ENCODE measurements around the gene POLR1H.

Gene POLR1H

DNA sequence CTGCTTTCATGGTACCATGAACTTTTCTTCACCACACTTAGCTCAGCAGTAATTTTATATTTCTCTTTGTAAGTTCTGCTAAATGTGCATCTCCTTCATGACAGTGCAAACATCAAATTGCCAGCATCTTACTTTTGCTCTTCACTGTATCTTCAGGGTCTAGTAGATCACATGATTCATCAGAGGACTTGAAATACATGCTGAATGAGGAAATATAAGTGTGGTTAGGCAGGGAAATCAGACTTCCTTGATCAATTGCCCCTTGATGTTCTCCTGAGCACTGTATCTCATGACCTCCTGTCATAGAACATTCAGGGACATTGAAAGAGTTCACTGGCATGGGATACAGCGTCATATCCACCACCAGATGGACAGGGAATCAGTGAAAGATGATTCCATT is 25.3 kb upstream of the POLR1H start:
- Histone ChIP-seq H3K27me3 (ENCODE audit: low read depth, low read length) (no peaks in the 10 kb centered on the region), H3K9ac (ENCODE audit: low read length) (no peak overlapping the region), H4K20me1 (ENCODE audit: insufficient read depth, low read length) (no peaks in the 10 kb centered on the region), H3K79me2 (ENCODE audit: low read length) (no peaks in the 10 kb centered on the region), H3K4me1 (ENCODE audit: low read length) (no peaks in the 10 kb centered on the region), H3K4me3 (ENCODE audit: low read length) (no peak overlapping the region), H2AFZ (ENCODE audit: low read depth, low read length) (no peak overlapping the region), H3K27ac (ENCODE audit: low read length) (no peak overlapping the region), H3K36me3 (replicated peaks; ENCODE audit: low read depth, low read length) (no peaks in the 10 kb centered on the region), H3K9me3 (ENCODE audit: insufficient read depth, low read length) (no peaks in the 10 kb centered on the region), H3K4me2 (ENCODE audit: low read length) (no peak overlapping the region)
- TF ChIP-seq, protein P1, sequence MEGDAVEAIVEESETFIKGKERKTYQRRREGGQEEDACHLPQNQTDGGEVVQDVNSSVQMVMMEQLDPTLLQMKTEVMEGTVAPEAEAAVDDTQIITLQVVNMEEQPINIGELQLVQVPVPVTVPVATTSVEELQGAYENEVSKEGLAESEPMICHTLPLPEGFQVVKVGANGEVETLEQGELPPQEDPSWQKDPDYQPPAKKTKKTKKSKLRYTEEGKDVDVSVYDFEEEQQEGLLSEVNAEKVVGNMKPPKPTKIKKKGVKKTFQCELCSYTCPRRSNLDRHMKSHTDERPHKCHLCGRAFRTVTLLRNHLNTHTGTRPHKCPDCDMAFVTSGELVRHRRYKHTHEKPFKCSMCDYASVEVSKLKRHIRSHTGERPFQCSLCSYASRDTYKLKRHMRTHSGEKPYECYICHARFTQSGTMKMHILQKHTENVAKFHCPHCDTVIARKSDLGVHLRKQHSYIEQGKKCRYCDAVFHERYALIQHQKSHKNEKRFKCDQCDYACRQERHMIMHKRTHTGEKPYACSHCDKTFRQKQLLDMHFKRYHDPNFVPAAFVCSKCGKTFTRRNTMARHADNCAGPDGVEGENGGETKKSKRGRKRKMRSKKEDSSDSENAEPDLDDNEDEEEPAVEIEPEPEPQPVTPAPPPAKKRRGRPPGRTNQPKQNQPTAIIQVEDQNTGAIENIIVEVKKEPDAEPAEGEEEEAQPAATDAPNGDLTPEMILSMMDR (IDR thresholded peaks at IDR 0.05; ENCODE audit: low read depth, low read length): no peak
- no peak for TF ChIP-seq EZH2phosphoT487 (IDR thresholded peaks at IDR 0.05; ENCODE audit: low read depth)

DNA sequence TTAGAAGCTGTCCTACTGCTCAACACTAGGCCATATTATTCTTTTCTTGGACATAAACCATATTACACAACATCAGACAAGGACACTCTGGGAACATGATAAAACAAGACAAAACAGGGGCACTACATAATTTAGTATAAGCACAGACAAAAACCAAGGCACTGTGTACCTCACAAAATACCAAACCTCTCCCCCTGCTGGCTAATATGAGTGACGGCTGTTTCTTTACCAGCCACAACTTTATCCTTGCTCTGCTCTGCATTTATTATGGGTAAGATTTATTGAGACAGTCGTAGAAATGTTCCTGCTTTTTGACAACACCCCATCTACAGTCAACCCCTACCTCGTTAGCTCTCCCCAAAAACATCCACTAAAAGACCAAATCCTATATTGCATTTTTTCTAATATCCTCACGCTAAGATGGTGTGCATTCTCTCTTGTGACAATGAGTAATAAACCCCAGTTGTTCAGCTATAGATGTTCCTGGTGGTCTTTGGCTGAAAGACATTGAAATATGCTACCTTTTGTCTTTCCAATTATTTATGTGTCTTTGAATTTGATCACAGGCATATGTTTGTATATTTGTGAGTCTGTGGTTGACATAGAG is 23.8 kb upstream of the POLR1H start:
- no peaks in the 10 kb centered on the region for H3K36me3 ChIP-seq (replicated peaks; ENCODE audit: low read depth, low read length)
- H3K27ac ChIP-seq (ENCODE audit: low read length): no peak overlapping the region
- no peaks in the 10 kb centered on the region for H3K4me1 ChIP-seq (ENCODE audit: low read length)
- no peaks in the 10 kb centered on the region for H3K9me3 ChIP-seq (ENCODE audit: insufficient read depth, low read length)
- no peaks in the 10 kb centered on the region for H4K20me1 ChIP-seq (ENCODE audit: insufficient read depth, low read length)
- H3K4me2 ChIP-seq (ENCODE audit: low read length): no peak overlapping the region
- H3K27me3 ChIP-seq (ENCODE audit: low read depth, low read length): no peaks in the 10 kb centered on the region
- H3K79me2 ChIP-seq (ENCODE audit: low read length): no peaks in the 10 kb centered on the region
- H2AFZ ChIP-seq (ENCODE audit: low read depth, low read length): no peak overlapping the region
- no peak overlapping the region for H3K9ac ChIP-seq (ENCODE audit: low read length)
- H3K4me3 ChIP-seq (ENCODE audit: low read length): no peak overlapping the region
- no peak for TF ChIP-seq EZH2phosphoT487 (IDR thresholded peaks at IDR 0.05; ENCODE audit: low read depth)
- TF ChIP-seq, protein P1 (IDR thresholded peaks at IDR 0.05; ENCODE audit: low read depth, low read length): peak; percentile 48

DNA sequence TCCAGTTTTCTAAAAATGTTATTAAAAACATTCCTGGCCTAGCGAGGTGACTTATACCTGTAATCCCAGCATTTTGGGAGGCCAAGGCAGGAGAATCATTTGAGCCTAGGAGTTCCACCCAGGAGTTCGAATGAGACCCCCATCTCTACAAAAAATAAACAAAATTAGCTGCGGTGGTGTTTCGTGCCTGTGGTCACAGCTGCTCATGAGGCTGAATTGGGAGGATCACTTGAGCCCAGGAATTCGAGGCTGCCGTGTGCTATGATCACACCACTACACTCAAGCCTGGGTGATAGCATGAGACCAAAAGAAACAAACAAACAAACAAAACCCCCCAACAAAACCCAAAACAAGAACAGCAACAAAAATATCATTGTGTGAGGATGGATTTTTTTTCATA is 19.8 kb upstream of the POLR1H start:
- Histone ChIP-seq H3K9ac (ENCODE audit: low read length) (no peak overlapping the region), H3K4me2 (ENCODE audit: low read length) (no peak overlapping the region), H3K9me3 (ENCODE audit: insufficient read depth, low read length) (no peaks in the 10 kb centered on the region), H3K36me3 (replicated peaks; ENCODE audit: low read depth, low read length) (no peaks in the 10 kb centered on the region), H2AFZ (ENCODE audit: low read depth, low read length) (no peak overlapping the region), H3K4me3 (ENCODE audit: low read length) (no peak overlapping the region), H4K20me1 (ENCODE audit: insufficient read depth, low read length) (no peaks in the 10 kb centered on the region), H3K27ac (ENCODE audit: low read length) (no peak overlapping the region), H3K27me3 (ENCODE audit: low read depth, low read length) (no peaks in the 10 kb centered on the region), H3K79me2 (ENCODE audit: low read length) (no peaks in the 10 kb centered on the region), H3K4me1 (ENCODE audit: low read length) (no peaks in the 10 kb centered on the region)
- TF ChIP-seq EZH2phosphoT487 (IDR thresholded peaks at IDR 0.05; ENCODE audit: low read depth): no peak
- TF ChIP-seq, protein P1 (IDR thresholded peaks at IDR 0.05; ENCODE audit: low read depth, low read length): no peak

DNA sequence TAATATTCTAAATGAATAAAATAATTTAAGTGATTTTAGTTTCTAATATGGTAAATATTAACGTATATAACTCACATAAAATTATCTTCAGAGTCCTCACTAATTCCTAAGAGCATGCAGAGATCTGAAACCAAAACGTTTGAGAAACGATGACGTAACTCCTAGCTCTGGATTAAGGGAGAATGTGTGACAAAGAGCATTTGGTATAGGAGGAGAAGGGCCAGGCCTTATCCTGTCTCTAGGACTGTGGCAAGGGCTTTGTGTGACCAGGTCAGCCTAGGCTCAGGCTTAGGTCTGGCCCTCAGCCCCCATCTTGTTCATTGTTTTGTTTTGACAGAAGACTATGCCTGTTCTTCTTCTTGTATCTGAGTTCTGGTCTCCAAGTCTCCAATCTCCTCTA is 19.2 kb upstream of the POLR1H start:
- Histone ChIP-seq H3K4me3 (ENCODE audit: low read length) (no peak overlapping the region), H3K9ac (ENCODE audit: low read length) (no peak overlapping the region), H4K20me1 (ENCODE audit: insufficient read depth, low read length) (no peaks in the 10 kb centered on the region), H3K4me2 (ENCODE audit: low read length) (no peak overlapping the region), H3K9me3 (ENCODE audit: insufficient read depth, low read length) (no peaks in the 10 kb centered on the region), H3K4me1 (ENCODE audit: low read length) (no peaks in the 10 kb centered on the region), H3K36me3 (replicated peaks; ENCODE audit: low read depth, low read length) (no peaks in the 10 kb centered on the region), H3K27me3 (ENCODE audit: low read depth, low read length) (no peaks in the 10 kb centered on the region), H3K27ac (ENCODE audit: low read length) (no peak overlapping the region), H3K79me2 (ENCODE audit: low read length) (no peaks in the 10 kb centered on the region), H2AFZ (ENCODE audit: low read depth, low read length) (no peak overlapping the region)
- TF ChIP-seq EZH2phosphoT487 (IDR thresholded peaks at IDR 0.05; ENCODE audit: low read depth): no peak
- TF ChIP-seq, protein P1 (IDR thresholded peaks at IDR 0.05; ENCODE audit: low read depth, low read length): no peak
